K562 (cell line): ENCODE results near the gene CPN2. TPM values are rescaled to one million over a fixed set of nuclear protein-coding genes. Genes with fewer than 3 reads are reported as not detected.
A peak's percentile ranks its signal among the peaks of the same experiment; 100 is the strongest.

Source experiments
- ATAC-seq: fragments of 200-7000 bp; cut with Tn5 transposase; 3 replicates; pipeline ENCODE4 v1.9.1; 2020; ENCODE audit warnings: moderate library complexity
- BruUV-seq: library from RNA; stranded (reverse); fragments of 400-500 nt; replicated peaks from 2 replicates; lab custom pipeline; 2021; lab: Mats Ljungman, UMichigan
- CTCF ChIA-PET: fragments of 300-600 bp; formaldehyde crosslinking; extraction: SDS; loops from one replicate; lab custom pipeline; 2021; ENCODE audit warnings: low intra/inter-chr PET ratio; lab: Yijun Ruan, JAX
- POLR2A ChIA-PET: fragments of 300-600, 350-650 bp; sonication (Branson Sonifier 250); formaldehyde crosslinking; extraction: SDS; loops from one replicate; lab custom pipeline; 2021; ENCODE audit warnings: antibody characterized with exemption, inconsistent platforms; lab: Yijun Ruan, JAX
- DNase-seq, 4 experiments: peaks; one replicate each; pipeline versions ENCODE4 v3.0.0 to v3.0.0-alpha.2; 2011 to 2018; ENCODE audit warnings: low spot score in 3 of 4, mixed read lengths in 3 of 4; ENCODE audit errors: extremely low read depth in 1 of 4
- FAIRE-seq: peaks from 2 replicates; lab custom pipeline; 2011; peaks lifted over from hg19 to GRCh38; lab: Jason Lieb, UNC
- H2AFZ ChIP-seq: 2 replicates; pipeline ENCODE4 v1.6.0; 2011; ENCODE audit warnings: low read depth, low read length, control low read depth, inconsistent platforms
- H3K27ac ChIP-seq: fragments of 200-600 bp; 3 replicates; pipeline ENCODE4 v1.8.0; 2011; ENCODE audit warnings: low read depth, mild to moderate bottlenecking, control low read depth, inconsistent platforms, low read length, moderate library complexity, mixed read lengths; ENCODE audit errors: extremely low read depth
- H3K27me3 ChIP-seq, 2 experiments: fragments of 300-600 bp in 1 of 2; 2 replicates in 1 of 2; 3 replicates in 1 of 2; pipeline versions ENCODE4 v1.6.0 to v1.8.0; 2011; ENCODE audit warnings: inconsistent platforms in 2 of 2, low read length in 2 of 2, mild to moderate bottlenecking in 1 of 2, mixed read lengths in 1 of 2, moderate library complexity in 1 of 2; ENCODE audit not compliant: control insufficient read depth in 2 of 2, insufficient read depth in 2 of 2
- H3K36me3 ChIP-seq: fragments of 300-600 bp; 3 replicates; pipeline ENCODE4 v1.8.0; 2011; ENCODE audit warnings: mild to moderate bottlenecking, low read length, inconsistent platforms; ENCODE audit not compliant: control insufficient read depth, insufficient read depth
- H3K4me1 ChIP-seq, 2 experiments: fragments of 200-600 bp in 1 of 2; replicated peaks in 1 of 2; 2 replicates in 1 of 2; 3 replicates in 1 of 2; pipeline versions ENCODE4 v1.5.1 to v1.8.0; 2011; ENCODE audit warnings: inconsistent platforms in 2 of 2, low read length in 2 of 2, mild to moderate bottlenecking in 1 of 2, mixed read lengths in 1 of 2, moderate library complexity in 1 of 2; ENCODE audit not compliant: control insufficient read depth in 2 of 2, insufficient read depth in 2 of 2
- H3K4me2 ChIP-seq: 2 replicates; pipeline ENCODE4 v1.6.1; 2011; ENCODE audit warnings: low read length, control low read depth, inconsistent platforms, mixed read lengths; ENCODE audit not compliant: insufficient read depth
- H3K4me3 ChIP-seq: fragments of 200-600 bp; sonication (generic), shearing (Covaris generic); 2 replicates; pipeline ENCODE4 v1.5.1; 2016; ENCODE audit warnings: control low read depth, inconsistent platforms
- H3K79me2 ChIP-seq: fragments of 200-600 bp; 3 replicates; pipeline ENCODE4 v1.8.0; 2011; ENCODE audit warnings: low read length, inconsistent platforms; ENCODE audit not compliant: control insufficient read depth, insufficient read depth
- H3K9ac ChIP-seq, 2 experiments: 2 replicates each; pipeline versions ENCODE4 v1.6.0 to v1.6.1; 2011; ENCODE audit warnings: low read depth in 2 of 2, low read length in 2 of 2, control low read depth in 1 of 2, inconsistent platforms in 1 of 2, mild to moderate bottlenecking in 1 of 2, mixed read lengths in 1 of 2; ENCODE audit not compliant: insufficient read depth in 1 of 2
- H3K9me1 ChIP-seq: one replicate; pipeline ENCODE4 v1.6.0; 2011; ENCODE audit warnings: inconsistent platforms, mild to moderate bottlenecking, low read length, moderate library complexity; ENCODE audit not compliant: control insufficient read depth, insufficient read depth
- H3K9me3 ChIP-seq: replicated peaks from 2 replicates; pipeline ENCODE4 v1.5.1; 2011; ENCODE audit warnings: low read depth, low read length, inconsistent platforms; ENCODE audit not compliant: control insufficient read depth, insufficient read depth
- H4K20me1 ChIP-seq: replicated peaks from 2 replicates; pipeline ENCODE4 v1.6.1; 2011; ENCODE audit warnings: low read length, inconsistent platforms, mixed read lengths; ENCODE audit not compliant: control insufficient read depth, insufficient read depth
- ARID1B ChIP-seq: fragments of 450-650 bp; IDR thresholded peaks from 2 replicates; pipeline ENCODE4 v1.6.1; 2016; ENCODE audit warnings: antibody characterized with exemption, mild to moderate bottlenecking, inconsistent platforms
- CBFA2T3 ChIP-seq: fragments of 450-650 bp; IDR thresholded peaks from 2 replicates; pipeline ENCODE4 v1.6.1; 2017
- CTBP1 ChIP-seq: fragments of 450-650 bp; IDR thresholded peaks from 2 replicates; pipeline ENCODE4 v1.6.1; 2016; ENCODE audit warnings: borderline replicate concordance
- FOXJ2 ChIP-seq: fragments of 200-800 bp; sonication (Bioruptor generic); IDR thresholded peaks from 2 replicates; pipeline ENCODE4 v1.6.1; 2016; ENCODE audit warnings: missing genetic modification characterization, missing compliant biosample characterization
- HNRNPK ChIP-seq: fragments of 200-400 bp; formaldehyde crosslinking; IDR thresholded peaks from one replicate; pipeline ENCODE4 v1.6.1; 2018; ENCODE audit warnings: mild to moderate bottlenecking, low read depth, low read length; ENCODE audit not compliant: poor library complexity, severe bottlenecking
- HOXB6 ChIP-seq: fragments of 250-450 bp; sonication (Bioruptor Pico); IDR thresholded peaks from 2 replicates; pipeline ENCODE4 v1.5.1; 2022; ENCODE audit warnings: mild to moderate bottlenecking, borderline replicate concordance
- MEIS2 ChIP-seq: fragments of 450-650 bp; IDR thresholded peaks from 2 replicates; pipeline ENCODE4 v1.6.1; 2014; ENCODE audit warnings: mild to moderate bottlenecking; ENCODE audit not compliant: partially characterized antibody
- NFXL1 ChIP-seq: fragments of 450-650 bp; formaldehyde crosslinking; IDR thresholded peaks from 2 replicates; pipeline ENCODE4 v1.4.0; 2021; ENCODE audit warnings: mild to moderate bottlenecking
- SMARCA5 ChIP-seq: fragments of 450-650 bp; IDR thresholded peaks from 2 replicates; pipeline ENCODE4 v1.6.1; 2016
- TAL1 ChIP-seq: fragments of 450-650 bp; IDR thresholded peaks from 2 replicates; pipeline ENCODE4 v1.6.1; 2016; ENCODE audit warnings: mild to moderate bottlenecking
- TCF3 ChIP-seq: sonication (generic); formaldehyde crosslinking; IDR thresholded peaks from 2 replicates; pipeline ENCODE4 v1.4.0; 2020; ENCODE audit warnings: mild to moderate bottlenecking, missing genetic modification reagents
- ZNF644 ChIP-seq: fragments of 200-800 bp; sonication (Bioruptor generic); IDR thresholded peaks from 2 replicates; pipeline ENCODE4 v1.6.1; 2016; ENCODE audit warnings: low read depth, missing genetic modification characterization, missing compliant biosample characterization
- WGBS: fragments of 100-300 bp; shearing (Covaris generic); methylation state at CpG from one replicate; pipeline ENCODE4 v1.1.6; 2016; ENCODE audit warnings: low coverage, mixed read lengths; ENCODE audit not compliant: insufficient coverage; ENCODE audit errors: missing lambda C conversion rate; 5-methylcytosine and 5-hydroxymethylcytosine counted together
- in situ Hi-C: fragments of 300-500 bp; cut with MboI; formaldehyde crosslinking; loops from 4 replicates; pipeline ENCODE4 v1.15.0; 2018; ENCODE audit warnings: inconsistent platforms, mixed read lengths
- intact Hi-C: fragments of 100-400 bp; cut with micrococcal nuclease; formaldehyde crosslinking; loops from 2 replicates; pipeline ENCODE4 v1.14.2; 2022
- polyA plus RNA-seq, 8 experiments: library from polyadenylated mRNA; depleted of rRNA in 4 of 8; stranded (reverse) in 5 of 8; unstranded in 3 of 8; fragments of >200 nt; fragmentation: Nextera tagmentation in 2 of 8; fragmentation: Illumina TruSeq in 1 of 8; extraction: Ambion mirVana in 2 of 8; extraction: Trizol in 1 of 8; gene quantifications; 2 replicates each; pipeline versions ENCODE4 v1.2.1 to v1.2.3, GENCODE V29; 2011 to 2014; ENCODE audit warnings: inconsistent platforms in 1 of 8, missing spikeins in 1 of 8
- total RNA-seq, 7 experiments: library from RNA; depleted of rRNA in 6 of 7; stranded (reverse); fragments of >200 nt in 6 of 7; fragmentation: Illumina TruSeq in 2 of 7; extraction: Trizol in 2 of 7; gene quantifications; 2 replicates each; pipeline versions ENCODE4 v1.2.1 to v1.2.3, GENCODE V29; 2011 to 2021; ENCODE audit warnings: low replicate concordance in 1 of 7

The CPN2 gene
- total and polyA plus RNA-seq, 9 of the 15 experiments (the other 6 are each of a cell fraction or from before 2014, with no cell fraction given), result not detected

DNA sequence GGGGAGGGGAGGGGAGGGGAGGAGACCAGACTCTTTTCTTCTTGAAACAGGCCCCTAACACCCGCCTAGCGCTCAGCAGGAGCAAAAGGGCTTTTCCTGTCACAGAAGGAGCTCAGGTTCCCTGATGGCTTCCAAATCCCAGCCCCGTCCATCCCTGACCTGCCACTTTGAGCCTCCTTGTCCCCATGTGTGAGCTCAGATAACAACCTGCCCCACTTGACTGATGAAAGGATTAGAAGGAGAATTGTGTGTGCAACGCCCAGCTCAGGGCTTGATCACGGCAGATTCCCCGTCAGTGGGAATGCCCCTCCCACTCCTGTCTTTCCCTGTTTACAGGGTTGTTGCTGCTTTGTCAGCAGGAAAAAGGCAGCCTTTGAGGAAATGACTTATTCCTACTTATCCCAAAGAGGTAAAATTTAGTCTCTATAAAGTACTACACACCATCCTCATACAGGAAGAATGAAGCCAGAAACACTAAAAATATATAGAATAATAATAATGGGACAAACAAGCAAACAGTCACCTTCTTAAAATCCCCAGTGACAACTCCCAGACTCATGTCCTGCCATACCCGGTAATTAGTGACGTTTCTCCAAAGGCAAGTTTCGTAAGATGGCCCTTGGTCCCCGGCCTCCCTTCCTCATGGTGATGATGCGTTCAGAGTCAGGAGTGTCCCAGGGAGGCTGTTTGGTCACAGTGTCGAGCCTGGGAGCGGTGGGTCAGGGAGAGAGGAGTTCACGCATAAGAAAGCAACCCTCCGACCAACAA lies 24.5 kb upstream of the CPN2 start:
- H3K4me1 ChIP-seq, result no peaks in the 10 kb centered on the region
- H3K9me3 ChIP-seq, result no peaks in the 10 kb centered on the region
- BruUV-seq, result no TSS peak
- no peak overlapping the region for H3K27ac ChIP-seq
- no peaks in the 10 kb centered on the region for H3K9me1 ChIP-seq
- TF ChIP-seq TAL1 (peak; percentile 35), CTBP1 (peak; percentile 61; the same call in 1 of the 2 replicates), HOXB6 (CRISPR knock-in tag) (no peak), ZNF644 (tag) (no peak), MEIS2 (peak; percentile 33), CBFA2T3 (peak; percentile 37; the same call in 1 of the 2 replicates), FOXJ2 (tag) (peak; percentile 49; the same call in 1 of the 2 replicates), ARID1B (peak; percentile 25; the same call in 1 of the 2 replicates), TCF3 (CRISPR knock-in tag) (peak; percentile 52), HNRNPK (peak; percentile 42), NFXL1 (CRISPR knock-in tag) (no peak), SMARCA5 (no peak)
- H3K79me2 ChIP-seq, result no peaks in the 10 kb centered on the region
- H3K4me3 ChIP-seq, result no peak overlapping the region
- H3K9ac ChIP-seq, result no peak overlapping the region
- in situ Hi-C loops (no loop called here), intact Hi-C loops (no loop called here)
- ChIA-PET CTCF (no interaction called here), POLR2A (interaction anchor here (0.6 kb wide), 1 partner anchor 1537 kb away, joined by 3 read pairs; no protein-coding TSS in a partner anchor)
- no peak overlapping the region for H2AFZ ChIP-seq
- H3K4me2 ChIP-seq, result no peak overlapping the region
- 2% methylated on average over 12 of the region's 15 CpGs for WGBS
- no peak for FAIRE-seq
- DNase-seq, result peak in 3 of 4 experiments; percentile 25 to 34 (median 28)
- H3K36me3 ChIP-seq, result no peaks in the 10 kb centered on the region
- peaks cover 54 to 81% of the 10 kb centered on the region in 2 experiments for H3K27me3 ChIP-seq
- no peak; the same call in 2 of the 3 replicates for ATAC-seq
- peaks cover 3% of the 10 kb centered on the region; the same call in 1 of the 2 replicates for H4K20me1 ChIP-seq
